Hepatocyte (in vitro differentiated cells): ENCODE results near the gene BRD4.

Experiments used
- EZH2 ChIP-seq: fragments of 200-600 bp; sonication (generic); IDR thresholded peaks from 2 replicates; pipeline ENCODE4 v1.6.1; 2016; ENCODE audit warnings: antibody characterized with exemption, mild to moderate bottlenecking, borderline replicate concordance
- EZH2phosphoT487 ChIP-seq: fragments of 200-600 bp; sonication (generic); IDR thresholded peaks from one replicate; pipeline ENCODE4 v1.6.1; 2018; ENCODE audit warnings: antibody characterized with exemption, mild to moderate bottlenecking, low read depth, moderate library complexity; ENCODE audit not compliant: unreplicated experiment, severe bottlenecking
- TF ChIP-seq, protein P1 (sequence below): fragments of 200-600 bp; sonication (generic); IDR thresholded peaks from 2 replicates; pipeline ENCODE4 v1.5.1; 2016; ENCODE audit warnings: antibody characterized with exemption, mild to moderate bottlenecking; ENCODE audit not compliant: poor library complexity

DNA sequence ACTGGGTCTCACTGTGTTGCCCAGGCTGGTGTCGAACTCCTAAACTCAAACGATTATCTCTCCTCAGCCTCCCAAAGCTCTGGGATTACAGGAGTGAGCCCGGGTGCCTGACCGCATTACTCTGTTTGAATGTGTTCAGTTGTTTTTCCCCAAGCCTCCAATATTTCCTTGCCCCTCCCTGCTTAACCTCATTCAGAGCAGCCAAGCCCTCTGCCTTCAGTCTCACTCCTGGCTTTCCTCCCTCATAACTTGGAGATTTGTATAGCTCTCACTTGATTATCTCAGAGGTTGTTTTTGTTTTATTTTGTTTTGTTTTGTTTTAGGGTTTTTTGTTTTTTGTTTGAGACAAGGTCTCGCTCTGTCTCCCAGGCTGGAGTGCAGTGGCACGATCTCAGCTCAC lies 111.5 kb downstream of the BRD4 start:
- TF ChIP-seq, protein P1, sequence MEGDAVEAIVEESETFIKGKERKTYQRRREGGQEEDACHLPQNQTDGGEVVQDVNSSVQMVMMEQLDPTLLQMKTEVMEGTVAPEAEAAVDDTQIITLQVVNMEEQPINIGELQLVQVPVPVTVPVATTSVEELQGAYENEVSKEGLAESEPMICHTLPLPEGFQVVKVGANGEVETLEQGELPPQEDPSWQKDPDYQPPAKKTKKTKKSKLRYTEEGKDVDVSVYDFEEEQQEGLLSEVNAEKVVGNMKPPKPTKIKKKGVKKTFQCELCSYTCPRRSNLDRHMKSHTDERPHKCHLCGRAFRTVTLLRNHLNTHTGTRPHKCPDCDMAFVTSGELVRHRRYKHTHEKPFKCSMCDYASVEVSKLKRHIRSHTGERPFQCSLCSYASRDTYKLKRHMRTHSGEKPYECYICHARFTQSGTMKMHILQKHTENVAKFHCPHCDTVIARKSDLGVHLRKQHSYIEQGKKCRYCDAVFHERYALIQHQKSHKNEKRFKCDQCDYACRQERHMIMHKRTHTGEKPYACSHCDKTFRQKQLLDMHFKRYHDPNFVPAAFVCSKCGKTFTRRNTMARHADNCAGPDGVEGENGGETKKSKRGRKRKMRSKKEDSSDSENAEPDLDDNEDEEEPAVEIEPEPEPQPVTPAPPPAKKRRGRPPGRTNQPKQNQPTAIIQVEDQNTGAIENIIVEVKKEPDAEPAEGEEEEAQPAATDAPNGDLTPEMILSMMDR, result no peak
- TF ChIP-seq EZH2 (no peak), EZH2phosphoT487 (no peak)
